GM12878 (cell line): ENCODE data around the gene LRCH3. TPM values are rescaled to one million over a fixed set of nuclear protein-coding genes. Genes with fewer than 3 reads are reported as not detected.

Experiments used
- ATAC-seq: fragments of 200-7000 bp; cut with Tn5 transposase; 3 replicates; pipeline ENCODE4 v1.9.1; 2020; ENCODE audit warnings: mild to moderate bottlenecking, moderate library complexity
- BruUV-seq: library from RNA; stranded (reverse); fragments of 400-500 nt; replicated peaks from 2 replicates; lab custom pipeline; 2021; lab: Mats Ljungman, UMichigan
- CTCF ChIA-PET: fragments of 300-600 bp; sonication (Branson Sonifier 250); formaldehyde crosslinking; extraction: SDS; loops from one replicate; lab custom pipeline; 2021; ENCODE audit warnings: inconsistent platforms; lab: Yijun Ruan, JAX
- POLR2A ChIA-PET: fragments of 350-600 bp; formaldehyde crosslinking; extraction: SDS; loops from one replicate; lab custom pipeline; 2021; ENCODE audit warnings: inconsistent platforms; lab: Charles Lee
- RAD21 ChIA-PET: fragments of 300-600 bp; sonication (Branson Sonifier 250); formaldehyde crosslinking; loops from one replicate; lab custom pipeline; 2023; ENCODE audit warnings: antibody characterized with exemption; ENCODE audit not compliant: unreplicated experiment; lab: Charles Lee
- SMC1A ChIA-PET: fragments of 300-600 bp; sonication (Branson Sonifier 250); formaldehyde crosslinking; loops from one replicate; lab custom pipeline; 2023; ENCODE audit not compliant: unreplicated experiment, uncharacterized antibody; lab: Charles Lee
- DNase-seq: peaks from one replicate; pipeline ENCODE4 v3.0.0-alpha.2; 2011; ENCODE audit warnings: low read depth, low spot score
- FAIRE-seq: peaks from 3 replicates; lab custom pipeline; 2011; peaks lifted over from hg19 to GRCh38; lab: Jason Lieb, UNC
- H2AFZ ChIP-seq: 2 replicates; pipeline ENCODE4 v1.6.0; 2011; ENCODE audit warnings: low read depth, low read length, control low read depth; ENCODE audit not compliant: control insufficient read depth
- H3K27ac ChIP-seq: 2 replicates; pipeline ENCODE4 v1.5.1; 2011; ENCODE audit warnings: control low read depth; ENCODE audit not compliant: control insufficient read depth, insufficient read depth
- H3K27me3 ChIP-seq, 2 experiments: replicated peaks in 1 of 2; 2 replicates each; pipeline versions ENCODE4 v1.6.0 to v1.6.1; 2011; ENCODE audit warnings: low read length in 1 of 2; ENCODE audit not compliant: control insufficient read depth in 2 of 2, insufficient read depth in 2 of 2
- H3K36me3 ChIP-seq, 2 experiments: 2 replicates each; pipeline ENCODE4 v1.5.1; 2011; ENCODE audit warnings: low read length in 1 of 2; ENCODE audit not compliant: control insufficient read depth in 2 of 2, insufficient read depth in 2 of 2
- H3K4me1 ChIP-seq: 2 replicates; pipeline ENCODE4 v1.6.1; 2011; ENCODE audit warnings: mild to moderate bottlenecking, low read length, moderate library complexity, mixed read lengths; ENCODE audit not compliant: control insufficient read depth, insufficient read depth
- H3K4me2 ChIP-seq: 2 replicates; pipeline ENCODE4 v1.6.0; 2011; ENCODE audit warnings: control low read depth; ENCODE audit not compliant: control insufficient read depth, insufficient read depth
- H3K4me3 ChIP-seq: fragments of 200-600 bp; sonication (generic); 2 replicates; pipeline ENCODE4 v1.5.1; 2016
- H3K79me2 ChIP-seq: 2 replicates; pipeline ENCODE4 v1.6.0; 2011; ENCODE audit warnings: low read length; ENCODE audit not compliant: control insufficient read depth, insufficient read depth
- H3K9ac ChIP-seq: 2 replicates; pipeline ENCODE4 v1.8.0; 2011; ENCODE audit warnings: low read length, control low read depth, mixed read lengths; ENCODE audit not compliant: control insufficient read depth, insufficient read depth
- H3K9me3 ChIP-seq: replicated peaks from 3 replicates; pipeline ENCODE4 v1.5.1; 2011; ENCODE audit warnings: mild to moderate bottlenecking, low read length; ENCODE audit not compliant: control insufficient read depth, insufficient read depth
- H4K20me1 ChIP-seq: 2 replicates; pipeline ENCODE4 v1.6.0; 2011; ENCODE audit not compliant: control insufficient read depth, insufficient read depth
- CHD4 ChIP-seq: fragments of 200-600 bp; sonication (generic); IDR thresholded peaks from 2 replicates; pipeline ENCODE4 v1.6.1; 2016; ENCODE audit warnings: mild to moderate bottlenecking
- EED ChIP-seq: sonication (generic); IDR thresholded peaks from 2 replicates; pipeline ENCODE4 v1.6.1; 2016; ENCODE audit warnings: antibody characterized with exemption, low read depth
- FOXM1 ChIP-seq: IDR thresholded peaks from 2 replicates; pipeline ENCODE4 v1.6.1; 2012; ENCODE audit warnings: low read depth, mild to moderate bottlenecking, inconsistent platforms, low read length, moderate library complexity
- NFXL1 ChIP-seq: fragments of 450-650 bp; IDR thresholded peaks from 2 replicates; pipeline ENCODE4 v1.6.1; 2017; ENCODE audit warnings: antibody characterized with exemption, mild to moderate bottlenecking, borderline replicate concordance
- RCOR1 ChIP-seq: conservative IDR thresholded peaks from 2 replicates; pipeline ENCODE4 v1.6.1; 2012; ENCODE audit warnings: low read depth, low read length, improper control_type of control experiment
- SIX5 ChIP-seq: IDR thresholded peaks from 2 replicates; pipeline ENCODE4 v1.6.1; 2011; ENCODE audit warnings: mild to moderate bottlenecking, low read depth, low read length, moderate library complexity; ENCODE audit not compliant: severe bottlenecking
- WGBS: methylation state at CpG from one replicate; pipeline ENCODE4 v1.1.6; 2016; ENCODE audit warnings: low lambda C conversion rate; ENCODE audit not compliant: insufficient replicate concordance, insufficient coverage; ENCODE audit errors: missing lambda C conversion rate; 5-methylcytosine and 5-hydroxymethylcytosine counted together
- in situ Hi-C: fragments of 300-500 bp; cut with MboI; formaldehyde crosslinking; loops from 9 replicates; pipeline ENCODE4 v1.14.3; 2018; ENCODE audit warnings: mixed read lengths
- intact Hi-C: fragments of 100-400 bp; cut with micrococcal nuclease; formaldehyde crosslinking; loops from one replicate; pipeline ENCODE4 v1.14.2; 2022; ENCODE audit not compliant: unreplicated experiment
- polyA plus RNA-seq, 11 experiments: library from polyadenylated mRNA; depleted of rRNA in 4 of 11; unstranded in 6 of 11; stranded (reverse) in 5 of 11; fragments of >200 nt; fragmentation: Nextera tagmentation in 4 of 11; fragmentation: Illumina TruSeq in 1 of 11; extraction: Ambion mirVana in 4 of 11; extraction: Trizol in 1 of 11; gene quantifications; 1 replicate in 1 of 11; 2 replicates in 10 of 11; pipeline versions ENCODE4 v1.2.1 to v1.2.3, GENCODE V29; 2011 to 2016; ENCODE audit warnings: inconsistent platforms in 2 of 11, missing spikeins in 2 of 11, low read depth in 1 of 11
- total RNA-seq, 4 experiments: library from RNA; depleted of rRNA in 3 of 4; stranded (reverse); fragments of >200 nt in 3 of 4; fragmentation: Illumina TruSeq in 1 of 4; extraction: Trizol in 1 of 4; gene quantifications; 2 replicates each; pipeline versions ENCODE4 v1.2.1 to v1.2.3, GENCODE V29; 2013 to 2021
- TF ChIP-seq, protein P1 (sequence below): IDR thresholded peaks from 2 replicates; pipeline ENCODE4 v1.6.1; 2011; ENCODE audit warnings: borderline replicate concordance, low read depth, mild to moderate bottlenecking, moderate library complexity, mixed read lengths, low read length; ENCODE audit not compliant: insufficient read depth; ENCODE audit errors: extremely low read length
- TF ChIP-seq, protein P2 (sequence below): fragments of 450-650 bp; formaldehyde crosslinking; IDR thresholded peaks from 2 replicates; pipeline ENCODE4 v1.5.0; 2022; ENCODE audit warnings: mild to moderate bottlenecking, missing genetic modification characterization

The LRCH3 gene
- total and polyA plus RNA-seq, 10 of the 15 experiments (the other 5 are each of a cell fraction or from before 2014, with no cell fraction given), result 3.9 to 136 (median 40.6) TPM

DNA sequence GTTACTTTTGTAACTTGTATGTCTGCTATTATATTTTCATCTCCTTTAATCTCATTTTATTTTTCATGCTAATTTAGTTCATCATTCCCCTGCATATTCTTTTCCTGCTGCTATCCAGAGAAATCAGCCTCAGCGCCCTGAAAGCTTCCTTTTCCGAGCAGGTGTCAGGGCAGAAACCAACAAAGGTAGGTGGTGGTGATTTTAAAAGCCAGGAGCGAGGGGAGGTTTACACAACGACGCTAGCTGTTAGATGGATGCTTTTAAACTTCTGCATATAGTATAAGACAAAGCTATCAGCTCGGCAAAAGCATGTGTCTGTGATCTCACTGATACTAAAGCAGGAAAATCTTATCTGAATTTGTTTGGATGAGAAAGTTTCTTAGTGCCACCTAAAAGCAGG, 75.0 kb downstream of the LRCH3 start (continued):
- TF ChIP-seq NFXL1 (no peak), EED (no peak), RCOR1 (no peak), FOXM1 (no peak)
- TF ChIP-seq, protein P1, sequence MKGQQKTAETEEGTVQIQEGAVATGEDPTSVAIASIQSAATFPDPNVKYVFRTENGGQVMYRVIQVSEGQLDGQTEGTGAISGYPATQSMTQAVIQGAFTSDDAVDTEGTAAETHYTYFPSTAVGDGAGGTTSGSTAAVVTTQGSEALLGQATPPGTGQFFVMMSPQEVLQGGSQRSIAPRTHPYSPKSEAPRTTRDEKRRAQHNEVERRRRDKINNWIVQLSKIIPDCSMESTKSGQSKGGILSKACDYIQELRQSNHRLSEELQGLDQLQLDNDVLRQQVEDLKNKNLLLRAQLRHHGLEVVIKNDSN, result no peak

DNA sequence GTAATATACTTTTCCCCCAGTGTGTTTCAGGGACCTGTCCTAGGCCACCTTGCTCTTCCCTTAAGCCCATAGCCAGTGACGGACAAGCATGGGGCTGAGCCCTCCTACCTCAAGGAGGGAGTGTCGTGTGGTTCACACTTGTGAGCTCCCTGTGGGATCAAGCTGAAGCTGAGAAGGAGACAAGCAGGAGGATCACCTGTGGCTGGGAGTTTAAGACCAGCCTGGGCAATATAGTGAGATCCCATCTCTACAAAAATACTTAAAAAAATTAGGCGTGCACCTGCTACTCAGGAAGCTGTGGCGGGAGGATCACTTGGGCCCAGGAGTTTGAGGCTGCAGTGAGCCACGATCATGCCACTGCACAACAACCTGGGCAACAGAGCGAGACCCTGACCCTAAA, 82.3 kb downstream of the LRCH3 start:
- POLR2A ChIA-PET, result no interaction called here
- no peak for FAIRE-seq
- H3K36me3 ChIP-seq, result peaks cover 3 to 13% of the 10 kb centered on the region in 2 experiments

More for the DNA sequence above, 82.3 kb downstream of the LRCH3 start:
- Histone ChIP-seq H3K27me3 (no peaks in the 10 kb centered on the region), H3K9ac (no peak overlapping the region), H3K9me3 (no peaks in the 10 kb centered on the region), H3K4me2 (no peak overlapping the region), H4K20me1 (no peaks in the 10 kb centered on the region), H3K4me1 (no peaks in the 10 kb centered on the region), H2AFZ (no peak overlapping the region), H3K27ac (no peak overlapping the region), H3K4me3 (no peak overlapping the region)
- no TSS peak for BruUV-seq
- DNase-seq, result no peak
- intact Hi-C loops, result no loop called here
- WGBS, result 91% methylated on average over 6 of the region's 6 CpGs
- TF ChIP-seq CHD4, result no peak
- TF ChIP-seq SIX5, result no peak
- TF ChIP-seq, protein P2, sequence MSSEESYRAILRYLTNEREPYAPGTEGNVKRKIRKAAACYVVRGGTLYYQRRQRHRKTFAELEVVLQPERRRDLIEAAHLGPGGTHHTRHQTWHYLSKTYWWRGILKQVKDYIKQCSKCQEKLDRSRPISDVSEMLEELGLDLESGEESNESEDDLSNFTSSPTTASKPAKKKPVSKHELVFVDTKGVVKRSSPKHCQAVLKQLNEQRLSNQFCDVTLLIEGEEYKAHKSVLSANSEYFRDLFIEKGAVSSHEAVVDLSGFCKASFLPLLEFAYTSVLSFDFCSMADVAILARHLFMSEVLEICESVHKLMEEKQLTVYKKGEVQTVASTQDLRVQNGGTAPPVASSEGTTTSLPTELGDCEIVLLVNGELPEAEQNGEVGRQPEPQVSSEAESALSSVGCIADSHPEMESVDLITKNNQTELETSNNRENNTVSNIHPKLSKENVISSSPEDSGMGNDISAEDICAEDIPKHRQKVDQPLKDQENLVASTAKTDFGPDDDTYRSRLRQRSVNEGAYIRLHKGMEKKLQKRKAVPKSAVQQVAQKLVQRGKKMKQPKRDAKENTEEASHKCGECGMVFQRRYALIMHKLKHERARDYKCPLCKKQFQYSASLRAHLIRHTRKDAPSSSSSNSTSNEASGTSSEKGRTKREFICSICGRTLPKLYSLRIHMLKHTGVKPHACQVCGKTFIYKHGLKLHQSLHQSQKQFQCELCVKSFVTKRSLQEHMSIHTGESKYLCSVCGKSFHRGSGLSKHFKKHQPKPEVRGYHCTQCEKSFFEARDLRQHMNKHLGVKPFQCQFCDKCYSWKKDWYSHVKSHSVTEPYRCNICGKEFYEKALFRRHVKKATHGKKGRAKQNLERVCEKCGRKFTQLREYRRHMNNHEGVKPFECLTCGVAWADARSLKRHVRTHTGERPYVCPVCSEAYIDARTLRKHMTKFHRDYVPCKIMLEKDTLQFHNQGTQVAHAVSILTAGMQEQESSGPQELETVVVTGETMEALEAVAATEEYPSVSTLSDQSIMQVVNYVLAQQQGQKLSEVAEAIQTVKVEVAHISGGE (CRISPR knock-in tag), result no peak
- TF ChIP-seq, all 136 proteins: peak for 0
- ATAC-seq, result no peak
- RAD21 ChIA-PET, result no interaction called here
- CTCF ChIA-PET, result no interaction called here
- in situ Hi-C loops, result no loop called here
- no peaks in the 10 kb centered on the region for H3K79me2 ChIP-seq
- SMC1A ChIA-PET, result no interaction called here
